Mesodermal cell (in vitro differentiated cells): ENCODE measurements around the gene SHISA7.

Experiments
- H3K27ac ChIP-seq: 2 replicates; pipeline ENCODE4 v1.7.0; 2013; ENCODE audit warnings: mild to moderate bottlenecking, low read depth, low read length, moderate library complexity; ENCODE audit not compliant: severe bottlenecking
- H3K36me3 ChIP-seq: 2 replicates; pipeline ENCODE4 v1.7.1; 2013; ENCODE audit warnings: mild to moderate bottlenecking, low read length, moderate library complexity; ENCODE audit not compliant: control insufficient read depth, insufficient read depth
- H3K4me1 ChIP-seq: one replicate; pipeline ENCODE4 v1.7.1; 2013; ENCODE audit warnings: mild to moderate bottlenecking, low read length; ENCODE audit not compliant: insufficient read depth, control insufficient read depth, poor library complexity, severe bottlenecking
- H3K4me3 ChIP-seq: 2 replicates; pipeline ENCODE4 v1.7.0; 2013; ENCODE audit warnings: low read length, control low read depth, mild to moderate bottlenecking; ENCODE audit not compliant: insufficient read depth, poor library complexity, severe bottlenecking; ENCODE audit errors: extremely low read depth
- H3K9me3 ChIP-seq: 2 replicates; pipeline ENCODE4 v1.7.1; 2013; ENCODE audit warnings: mild to moderate bottlenecking, low read length, moderate library complexity; ENCODE audit not compliant: control insufficient read depth
- WGBS, 2 experiments: methylation state at CpG; one replicate each; pipeline ENCODE4 v1.1.5; 2013; ENCODE audit warnings: missing lambda C conversion rate in 2 of 2; ENCODE audit not compliant: insufficient coverage in 2 of 2; 5-methylcytosine and 5-hydroxymethylcytosine counted together

Gene SHISA7

GRCh38 chr19:55486043-55486970, 43.2 kb upstream of the SHISA7 start:
- 63 to 70% methylated on average over 44 to 47 of the region's 53 CpGs for WGBS, 2 experiments
- Histone ChIP-seq H3K27ac (peak overlapping the region; percentile 97), H3K4me1 (peaks cover 46% of the 10 kb centered on the region), H3K4me3 (peak overlapping the region; percentile 79), H3K36me3 (peaks cover 13% of the 10 kb centered on the region), H3K9me3 (no peaks in the 10 kb centered on the region)

- peaks cover 46% of the 10 kb centered on the region for H3K4me1 ChIP-seq
- 16 to 19% methylated on average over 10 to 15 of the region's 18 CpGs for WGBS, 2 experiments
- H3K27ac ChIP-seq = peak overlapping the region; percentile 78
- peaks cover 16% of the 10 kb centered on the region for H3K36me3 ChIP-seq
- H3K4me3 ChIP-seq = peak overlapping the region; percentile 79
- H3K9me3 ChIP-seq = no peaks in the 10 kb centered on the region
Measured at GRCh38 chr19:55485439-55486011, 42.4 kb upstream of the SHISA7 start.

GRCh38 chr19:55484593-55485438, 41.7 kb upstream of the SHISA7 start, which contains the start of gene NAT14:
Gene NAT14 (plus strand): TSS chr19:55485188. CDS start chr19:55485709, 521 bp downstream.
- WGBS, 2 experiments = 4% methylated on average over 37 to 44 of the region's 78 CpGs

GRCh38 chr19:55483706-55484592, 40.8 kb upstream of the SHISA7 start:
- Histone ChIP-seq H3K4me1 (peaks cover 39% of the 10 kb centered on the region), H3K36me3 (peaks cover 16% of the 10 kb centered on the region), H3K9me3 (no peaks in the 10 kb centered on the region), H3K4me3 (peak overlapping the region; percentile 79), H3K27ac (peak overlapping the region; percentile 78)
- 86 to 89% methylated on average over 42 to 43 of the region's 46 CpGs for WGBS, 2 experiments

More at GRCh38 chr19:55484593-55485438, 41.7 kb upstream of the SHISA7 start, which contains the start of gene NAT14:
- Histone ChIP-seq H3K27ac (peak within 1 kb of the TSS; percentile 78), H3K4me1 (peaks cover 46% of the 10 kb centered on the region), H3K9me3 (no peaks in the 10 kb centered on the region), H3K36me3 (peaks cover 16% of the 10 kb centered on the region), H3K4me3 (peak within 1 kb of the TSS; percentile 79)

- H3K4me1 ChIP-seq = peaks cover 34% of the 10 kb centered on the region
- H3K4me3 ChIP-seq = no peak overlapping the region
- H3K9me3 ChIP-seq = no peaks in the 10 kb centered on the region
- 97% methylated on average over 40 to 42 of the region's 47 CpGs for WGBS, 2 experiments
- H3K27ac ChIP-seq = no peak overlapping the region
- peaks cover 16% of the 10 kb centered on the region for H3K36me3 ChIP-seq
Measured at GRCh38 chr19:55482967-55483705, 40.0 kb upstream of the SHISA7 start.

- no peak overlapping the region for H3K4me3 ChIP-seq
- H3K4me1 ChIP-seq = peaks cover 31% of the 10 kb centered on the region
- WGBS, 2 experiments = 95 to 97% methylated on average over 58 to 80 of the region's 83 CpGs
- peaks cover 16% of the 10 kb centered on the region for H3K36me3 ChIP-seq
- H3K9me3 ChIP-seq = no peaks in the 10 kb centered on the region
- H3K27ac ChIP-seq = no peak overlapping the region
Measured at GRCh38 chr19:55482156-55482961, 39.3 kb upstream of the SHISA7 start.

- Histone ChIP-seq H3K4me3 (no peak overlapping the region), H3K27ac (no peak overlapping the region), H3K36me3 (peaks cover 16% of the 10 kb centered on the region), H3K4me1 (peaks cover 27% of the 10 kb centered on the region), H3K9me3 (no peaks in the 10 kb centered on the region)
- WGBS, 2 experiments = 84 to 96% methylated on average over 12 to 22 of the region's 40 CpGs
Measured at GRCh38 chr19:55481794-55482155, 38.7 kb upstream of the SHISA7 start.

- Histone ChIP-seq H3K4me1 (peaks cover 22% of the 10 kb centered on the region), H3K4me3 (no peak overlapping the region), H3K27ac (no peak overlapping the region), H3K36me3 (peaks cover 16% of the 10 kb centered on the region), H3K9me3 (no peaks in the 10 kb centered on the region)
- WGBS, 2 experiments = 91 to 94% methylated on average over 43 to 51 of the region's 52 CpGs
Measured at GRCh38 chr19:55481148-55481793, 38.2 kb upstream of the SHISA7 start.
